ES-I3 (cell line): ENCODE results near the gene FLRT3.
A peak's percentile ranks its signal among the peaks of the same experiment; 100 is the strongest.

ENCODE experiments used
- H3K36me3 ChIP-seq: 2 replicates; pipeline ENCODE4 v1.6.1; 2013; ENCODE audit warnings: mild to moderate bottlenecking, low read length, control low read depth, moderate library complexity; ENCODE audit not compliant: insufficient read depth
- H3K4me1 ChIP-seq: 2 replicates; pipeline ENCODE4 v1.6.1; 2013; ENCODE audit warnings: mild to moderate bottlenecking, control low read depth, low read length; ENCODE audit not compliant: insufficient read depth
- H3K9ac ChIP-seq: 2 replicates; pipeline ENCODE4 v1.6.1; 2013; ENCODE audit warnings: low read depth, mild to moderate bottlenecking, low read length, moderate library complexity
- H3K9me3 ChIP-seq: 2 replicates; pipeline ENCODE4 v1.6.1; 2013; ENCODE audit warnings: mild to moderate bottlenecking, low read length, moderate library complexity; ENCODE audit not compliant: control insufficient read depth, insufficient read depth

The FLRT3 gene

GRCh38 chr20:14342918-14343317 is 5.5 kb upstream of the FLRT3 start:
- no peaks in the 10 kb centered on the region for H3K36me3 ChIP-seq
- H3K4me1 ChIP-seq = no peaks in the 10 kb centered on the region; the same call in 1 of the 2 replicates
- no peaks in the 10 kb centered on the region for H3K9me3 ChIP-seq
- no peak overlapping the region for H3K9ac ChIP-seq

- H3K4me1 ChIP-seq = no peaks in the 10 kb centered on the region; the same call in 1 of the 2 replicates
- H3K36me3 ChIP-seq = no peaks in the 10 kb centered on the region
- H3K9me3 ChIP-seq = no peaks in the 10 kb centered on the region
- no peak overlapping the region for H3K9ac ChIP-seq
Observed at GRCh38 chr20:14341801-14342200, 4.4 kb upstream of the FLRT3 start.

GRCh38 chr20:14336686-14337085 is 726 bp downstream of the FLRT3 start:
- Histone ChIP-seq H3K36me3 (no peaks in the 10 kb centered on the region), H3K9ac (peak overlapping the region; percentile 65; the same call in 1 of the 2 replicates), H3K9me3 (no peaks in the 10 kb centered on the region), H3K4me1 (peaks cover 22% of the 10 kb centered on the region)

- Histone ChIP-seq H3K36me3 (no peaks in the 10 kb centered on the region), H3K9ac (no peak overlapping the region), H3K9me3 (no peaks in the 10 kb centered on the region), H3K4me1 (peaks cover 28% of the 10 kb centered on the region)
Observed at GRCh38 chr20:14335052-14335451, 2.4 kb downstream of the FLRT3 start.

GRCh38 chr20:14334306-14334930 is 3.0 kb downstream of the FLRT3 start:
- H3K36me3 ChIP-seq = no peaks in the 10 kb centered on the region
- no peak overlapping the region; the same call in 1 of the 2 replicates for H3K9ac ChIP-seq
- H3K4me1 ChIP-seq = peaks cover 28% of the 10 kb centered on the region
- no peaks in the 10 kb centered on the region for H3K9me3 ChIP-seq

- H3K9ac ChIP-seq = no peak overlapping the region; the same call in 1 of the 2 replicates
- no peaks in the 10 kb centered on the region for H3K9me3 ChIP-seq
- H3K36me3 ChIP-seq = no peaks in the 10 kb centered on the region
- peaks cover 28% of the 10 kb centered on the region for H3K4me1 ChIP-seq
Observed at GRCh38 chr20:14333721-14334120, 3.7 kb downstream of the FLRT3 start.

GRCh38 chr20:14332866-14333265 is 4.5 kb downstream of the FLRT3 start:
- Histone ChIP-seq H3K36me3 (no peaks in the 10 kb centered on the region), H3K9me3 (no peaks in the 10 kb centered on the region), H3K4me1 (peaks cover 28% of the 10 kb centered on the region), H3K9ac (no peak overlapping the region)

GRCh38 chr20:14331646-14332045 is 5.8 kb downstream of the FLRT3 start:
- Histone ChIP-seq H3K36me3 (no peaks in the 10 kb centered on the region), H3K4me1 (peaks cover 28% of the 10 kb centered on the region), H3K9ac (no peak overlapping the region), H3K9me3 (no peaks in the 10 kb centered on the region)

GRCh38 chr20:14319704-14320103 is 17.7 kb downstream of the FLRT3 start:
- H3K9ac ChIP-seq = no peak overlapping the region
- no peaks in the 10 kb centered on the region for H3K9me3 ChIP-seq
- H3K36me3 ChIP-seq = no peaks in the 10 kb centered on the region
- H3K4me1 ChIP-seq = no peaks in the 10 kb centered on the region

GRCh38 chr20:14313341-14314020 is 23.9 kb downstream of the FLRT3 start:
- H3K9me3 ChIP-seq = no peaks in the 10 kb centered on the region
- H3K4me1 ChIP-seq = no peaks in the 10 kb centered on the region
- H3K9ac ChIP-seq = no peak overlapping the region
- no peaks in the 10 kb centered on the region for H3K36me3 ChIP-seq

GRCh38 chr20:14312001-14312400 is 25.4 kb downstream of the FLRT3 start:
- H3K9ac ChIP-seq = no peak overlapping the region
- H3K36me3 ChIP-seq = no peaks in the 10 kb centered on the region
- H3K9me3 ChIP-seq = no peaks in the 10 kb centered on the region
- no peaks in the 10 kb centered on the region for H3K4me1 ChIP-seq

GRCh38 chr20:14310977-14311627 is 26.3 kb downstream of the FLRT3 start:
- H3K4me1 ChIP-seq = no peaks in the 10 kb centered on the region
- no peaks in the 10 kb centered on the region for H3K36me3 ChIP-seq
- H3K9ac ChIP-seq = no peak overlapping the region
- H3K9me3 ChIP-seq = no peaks in the 10 kb centered on the region

GRCh38 chr20:14307956-14308355 is 29.5 kb downstream of the FLRT3 start:
- H3K36me3 ChIP-seq = no peaks in the 10 kb centered on the region
- H3K4me1 ChIP-seq = no peaks in the 10 kb centered on the region
- no peak overlapping the region for H3K9ac ChIP-seq
- no peaks in the 10 kb centered on the region for H3K9me3 ChIP-seq

- no peaks in the 10 kb centered on the region for H3K36me3 ChIP-seq
- H3K4me1 ChIP-seq = no peaks in the 10 kb centered on the region
- H3K9ac ChIP-seq = no peak overlapping the region
- no peaks in the 10 kb centered on the region for H3K9me3 ChIP-seq
Observed at GRCh38 chr20:14304472-14304871, 32.9 kb downstream of the FLRT3 start.

GRCh38 chr20:14303651-14304050 is 33.8 kb downstream of the FLRT3 start:
- H3K9ac ChIP-seq = no peak overlapping the region
- no peaks in the 10 kb centered on the region for H3K36me3 ChIP-seq
- no peaks in the 10 kb centered on the region for H3K4me1 ChIP-seq
- no peaks in the 10 kb centered on the region for H3K9me3 ChIP-seq
